Renal cortex interstitium (tissue), 11 donors: ENCODE measurements around the gene SOX13. TPM values are rescaled to one million over a fixed set of nuclear protein-coding genes. Genes with fewer than 3 reads are reported as not detected.
A peak's percentile ranks its signal among the peaks of the same experiment; 100 is the strongest.

Experiments used
- DNase-seq, 11 donors: peaks; one replicate each; pipeline ENCODE4 v3.0.0-alpha.2; 2013; ENCODE audit warnings: low read depth in 9 of 11, low spot score in 4 of 11; ENCODE audit errors: extremely low read depth in 1 of 11
- polyA plus RNA-seq, 3 donors: library from polyadenylated mRNA; unstranded; fragments of 120-200 nt; gene quantifications; one replicate each; pipeline ENCODE4 v1.2.1, GENCODE V29; 2013; ENCODE audit not compliant: insufficient read length in 3 of 3

Gene SOX13
- polyA plus RNA-seq, 3 donors = 40.8 to 57.4 (median 53.9) TPM

DNA sequence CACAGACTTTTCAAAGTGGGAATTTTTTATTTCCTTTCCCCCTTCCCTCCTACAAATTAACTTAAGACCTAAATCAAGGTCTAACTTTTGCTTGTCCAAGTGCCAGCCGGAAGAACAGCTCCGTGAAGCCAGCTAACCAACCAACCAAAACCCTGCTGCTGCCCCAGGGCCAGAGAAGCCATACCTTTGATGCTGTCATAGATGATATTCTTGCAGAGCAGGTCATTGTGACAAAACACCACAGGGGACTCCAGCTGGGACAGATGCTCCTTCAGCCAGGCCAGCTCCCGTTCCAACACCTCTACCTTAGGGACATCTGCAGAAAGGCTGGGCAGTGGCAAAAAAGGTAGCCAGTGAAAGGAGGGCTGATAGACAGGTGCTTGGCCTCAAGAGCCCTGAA lies 68.2 kb downstream of the SOX13 start:
- DNase-seq = no peak

DNA sequence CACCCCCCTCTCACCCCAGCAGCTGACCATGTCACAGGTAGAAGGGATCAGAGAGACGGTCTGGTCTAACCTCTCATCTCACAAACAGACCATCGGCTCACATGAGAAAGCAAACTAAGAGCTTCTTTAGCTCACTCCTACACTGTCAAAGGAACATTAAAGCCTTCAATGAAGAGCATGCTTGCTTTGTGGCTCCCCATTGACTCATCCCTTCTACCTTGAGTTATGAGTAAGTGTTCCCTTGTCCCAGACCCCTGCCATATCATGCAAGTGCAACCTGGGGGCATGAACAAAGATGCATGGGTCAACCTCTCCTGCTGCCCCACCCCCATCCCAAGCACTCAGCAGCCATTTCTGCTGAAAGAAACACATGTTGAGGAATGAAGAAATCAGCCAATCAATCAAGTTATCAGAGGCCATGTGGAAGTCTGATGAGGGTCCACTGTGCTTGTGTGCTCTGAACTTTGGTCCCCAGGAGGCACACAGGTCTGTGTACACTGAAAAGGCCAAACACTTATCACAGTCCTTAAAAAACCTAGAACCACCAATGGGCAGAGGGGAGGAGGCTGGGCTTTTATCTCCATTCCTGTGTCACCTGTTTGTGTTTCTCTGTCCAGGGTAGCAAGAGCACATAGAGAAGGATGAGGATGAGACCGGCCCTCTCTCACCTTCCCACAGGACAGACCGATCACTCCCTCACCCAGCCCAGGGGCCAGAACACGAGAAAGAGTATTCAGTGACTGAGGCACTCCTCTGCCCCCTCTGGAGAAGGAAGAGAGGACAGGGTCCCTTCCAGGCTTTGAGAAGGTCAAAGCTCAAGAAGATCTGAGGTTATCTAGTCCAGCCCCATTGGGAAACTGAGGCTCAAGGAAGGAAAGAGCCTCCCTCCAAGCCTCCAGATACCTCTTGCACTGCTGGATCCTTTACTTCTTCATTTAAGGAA lies 69.4 kb downstream of the SOX13 start:
- DNase-seq = no peak

DNA sequence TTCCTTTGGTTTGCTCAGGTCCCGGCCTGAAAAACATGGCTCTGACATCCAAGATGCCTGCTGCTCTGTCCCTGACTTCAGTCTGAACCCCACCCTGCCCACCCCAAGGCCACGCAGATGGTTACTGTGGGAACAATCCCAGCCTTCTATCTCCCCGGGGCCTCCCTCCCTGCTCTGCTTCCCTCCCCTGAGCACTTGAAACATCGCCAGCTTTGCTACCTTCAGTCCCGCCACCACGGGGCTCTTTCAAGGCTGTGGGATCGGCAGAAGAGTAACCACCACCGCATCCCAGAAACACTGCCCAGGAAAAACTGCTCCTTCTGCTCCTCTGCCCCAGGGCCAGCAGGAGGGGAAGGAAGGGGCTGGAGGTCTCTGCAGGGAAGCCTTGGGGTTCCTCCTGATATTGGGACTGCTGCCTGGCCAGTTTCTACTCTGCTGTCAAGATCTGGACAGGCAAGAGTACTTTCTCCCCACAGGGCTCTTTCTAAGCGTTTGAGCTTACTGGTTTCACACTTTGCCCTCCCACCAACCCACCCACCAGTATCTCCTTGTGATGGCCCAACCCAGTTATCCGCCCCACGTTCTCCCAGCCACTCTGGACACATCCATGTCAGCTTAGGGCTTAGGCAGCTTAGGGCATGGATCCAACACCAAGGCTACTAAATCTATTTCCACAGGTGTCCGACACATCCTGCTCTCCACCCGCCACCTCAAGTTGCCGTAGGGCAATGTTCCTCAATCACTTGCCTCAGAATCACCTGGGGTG lies 70.5 kb downstream of the SOX13 start:
- no peak for DNase-seq

DNA sequence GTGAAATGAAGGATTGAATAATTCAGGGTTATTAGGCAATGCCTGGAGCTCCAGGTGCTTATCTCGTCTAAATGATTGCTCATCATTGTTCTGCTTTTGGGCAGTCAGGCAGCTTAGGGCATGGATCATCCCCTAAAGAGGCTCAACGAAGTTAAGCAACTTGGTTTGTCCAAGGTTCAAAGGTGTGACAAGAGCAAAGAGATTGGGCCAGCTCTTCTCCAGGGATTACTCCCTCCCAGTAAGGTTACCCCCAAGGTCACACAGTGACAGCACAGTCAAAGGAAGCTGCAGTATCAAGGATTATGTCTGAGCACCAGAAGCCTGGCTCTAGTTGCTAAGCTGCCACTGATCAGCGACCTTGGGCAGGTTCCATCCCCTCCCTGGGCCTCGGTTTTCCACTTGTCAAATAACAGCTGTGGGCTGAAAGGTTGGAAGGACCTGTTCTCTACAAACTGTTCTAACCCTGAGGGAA lies 72.2 kb downstream of the SOX13 start:
- DNase-seq = no peak

DNA sequence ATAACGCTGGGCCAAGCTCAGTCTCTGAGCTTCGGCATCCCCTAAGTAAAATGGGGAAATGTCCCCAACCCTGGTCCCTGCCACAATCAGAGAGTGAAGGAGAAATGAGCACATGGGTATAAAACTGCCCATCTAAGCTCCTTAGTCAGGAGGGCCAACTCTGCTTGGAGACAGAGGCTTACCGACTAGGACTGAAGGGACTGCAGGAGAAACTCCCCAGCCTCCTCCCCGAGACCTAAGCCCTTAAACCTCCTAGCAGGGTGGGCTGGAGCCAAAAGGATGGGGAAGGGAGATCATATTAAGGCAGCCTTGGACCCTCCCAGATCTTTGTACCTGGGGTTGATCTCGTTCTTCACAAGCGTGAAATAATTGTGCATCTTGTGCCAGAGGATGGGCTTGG lies 73.4 kb downstream of the SOX13 start:
- no peak for DNase-seq

DNA sequence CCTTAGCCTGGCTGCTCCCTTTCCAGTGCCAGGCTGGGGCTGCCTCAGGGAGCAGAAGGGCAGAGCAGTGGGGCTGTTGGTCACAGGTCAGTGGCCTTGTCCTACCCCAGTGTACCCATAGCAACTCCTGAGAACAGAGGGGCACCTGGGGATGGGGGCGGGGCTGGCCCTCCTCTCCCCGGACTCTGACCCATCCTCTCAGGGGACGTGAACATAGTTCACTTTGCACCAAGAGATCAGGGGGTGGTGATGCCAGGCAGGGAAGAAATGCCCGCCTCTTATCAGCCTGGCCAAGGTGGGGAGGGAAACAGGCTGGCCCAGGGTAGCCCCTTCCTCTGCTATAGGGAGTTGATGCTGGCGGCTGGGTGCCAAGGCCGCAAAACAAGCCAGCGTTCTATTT lies 74.0 kb downstream of the SOX13 start:
- DNase-seq = no peak

DNA sequence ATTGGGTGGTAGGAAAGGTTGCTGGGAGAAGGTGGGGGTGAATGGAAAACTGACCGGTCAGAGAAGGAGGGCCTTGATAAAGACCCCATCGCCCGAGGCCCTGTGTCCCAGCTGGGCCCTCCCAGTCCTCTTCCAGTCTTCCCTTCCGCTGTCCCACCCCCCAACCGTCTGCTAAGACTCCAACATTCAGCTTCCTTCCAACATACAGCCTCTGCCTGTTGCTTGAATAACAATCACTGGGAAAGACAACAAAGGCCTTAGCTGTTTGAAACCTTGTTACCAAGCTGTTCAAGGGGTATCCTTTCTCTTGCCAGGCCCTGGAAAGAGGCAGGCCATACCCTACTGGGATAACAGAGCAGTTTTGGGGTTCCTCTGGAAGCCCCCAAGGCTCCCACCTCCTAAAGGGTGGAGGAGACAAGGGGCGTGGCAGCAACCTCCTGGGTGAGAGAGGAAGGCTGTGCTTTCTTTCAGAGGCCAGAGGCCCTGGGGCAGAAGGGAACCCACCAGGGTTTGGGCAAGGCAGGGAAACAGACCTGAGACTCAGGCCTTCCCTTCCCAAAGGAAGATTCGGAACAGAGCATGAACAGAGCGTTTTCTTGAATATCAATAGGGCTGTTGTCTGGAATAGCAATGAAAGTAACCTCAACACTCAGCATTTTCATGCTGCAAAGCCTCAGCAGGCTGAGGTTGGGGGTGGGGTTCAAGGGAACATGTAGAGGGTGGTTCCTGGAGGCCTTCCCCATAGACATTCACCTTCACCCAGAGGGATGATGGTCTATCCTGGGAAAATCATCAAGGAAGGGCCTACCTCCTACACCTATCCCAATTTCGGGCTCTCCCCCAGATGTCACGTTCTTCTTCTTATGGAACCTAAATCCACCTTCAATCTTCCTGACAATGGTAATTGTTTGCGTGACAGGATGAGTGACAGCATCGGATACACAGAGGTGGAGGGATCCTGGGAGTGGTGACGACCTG lies 74.8 kb downstream of the SOX13 start:
- no peak for DNase-seq

DNA sequence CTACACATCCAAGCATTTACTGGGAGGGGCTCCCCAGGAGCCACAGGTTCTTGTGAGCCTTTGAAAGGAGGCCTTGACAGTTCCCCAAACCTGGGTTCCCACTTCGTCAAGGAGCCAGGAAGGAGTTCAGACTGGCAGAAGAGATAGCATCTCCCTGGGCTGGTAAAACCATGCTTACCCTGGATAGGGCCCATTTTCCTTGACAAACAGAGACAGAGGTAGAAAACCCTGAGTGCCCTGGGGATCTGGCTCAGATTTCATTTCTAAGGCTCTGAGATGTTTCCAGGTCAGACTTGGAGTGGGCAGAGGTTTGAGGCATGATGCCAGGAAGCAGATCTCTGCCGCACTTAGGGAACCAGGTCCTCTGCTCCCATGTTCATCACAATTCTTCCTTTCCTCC lies 76.2 kb downstream of the SOX13 start:
- no peak for DNase-seq

DNA sequence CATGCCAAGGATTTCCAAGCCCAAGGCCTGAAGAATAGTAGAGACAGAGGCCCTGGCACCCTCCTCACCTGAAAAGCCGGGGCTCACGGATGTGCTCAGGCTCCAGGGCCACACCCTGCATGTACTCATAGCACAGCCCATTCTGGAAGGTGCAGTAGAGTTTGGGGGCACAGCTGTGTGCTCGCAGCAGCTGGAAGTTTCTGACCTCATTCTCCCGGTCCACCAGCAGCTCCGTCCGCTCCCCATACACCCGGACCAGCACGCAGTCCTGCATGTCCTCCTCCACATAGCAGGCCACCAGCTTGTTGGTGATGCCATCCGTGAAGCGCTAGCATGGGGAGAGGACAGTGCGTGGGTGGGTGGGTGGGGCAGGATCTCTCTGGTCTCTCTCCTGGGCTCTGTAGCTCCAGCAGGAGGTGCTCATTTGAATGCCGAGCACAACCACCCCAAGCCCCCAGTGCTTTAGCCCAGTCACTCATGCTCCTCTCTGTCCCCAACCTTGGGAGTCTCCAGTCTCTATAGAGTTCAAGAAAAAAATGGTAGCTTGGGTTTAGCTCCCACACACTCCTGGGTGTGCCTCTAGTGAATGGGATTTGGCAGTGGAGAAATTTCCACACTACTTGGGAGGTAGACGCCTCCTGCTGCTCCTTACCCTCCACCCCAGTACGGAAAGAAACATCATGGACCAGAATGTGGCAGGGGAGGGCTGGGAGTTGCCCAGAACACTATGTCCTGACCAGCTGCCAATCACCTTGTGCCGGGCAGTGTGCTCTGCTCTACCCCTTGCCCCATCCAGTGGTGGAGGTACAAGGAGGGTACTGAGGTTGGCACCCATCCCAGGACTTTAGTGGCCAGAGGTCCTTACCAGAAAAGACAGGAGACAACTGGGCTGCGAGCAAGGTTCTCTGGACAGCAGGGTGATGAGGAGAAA lies 77.0 kb downstream of the SOX13 start:
- no peak for DNase-seq

DNA sequence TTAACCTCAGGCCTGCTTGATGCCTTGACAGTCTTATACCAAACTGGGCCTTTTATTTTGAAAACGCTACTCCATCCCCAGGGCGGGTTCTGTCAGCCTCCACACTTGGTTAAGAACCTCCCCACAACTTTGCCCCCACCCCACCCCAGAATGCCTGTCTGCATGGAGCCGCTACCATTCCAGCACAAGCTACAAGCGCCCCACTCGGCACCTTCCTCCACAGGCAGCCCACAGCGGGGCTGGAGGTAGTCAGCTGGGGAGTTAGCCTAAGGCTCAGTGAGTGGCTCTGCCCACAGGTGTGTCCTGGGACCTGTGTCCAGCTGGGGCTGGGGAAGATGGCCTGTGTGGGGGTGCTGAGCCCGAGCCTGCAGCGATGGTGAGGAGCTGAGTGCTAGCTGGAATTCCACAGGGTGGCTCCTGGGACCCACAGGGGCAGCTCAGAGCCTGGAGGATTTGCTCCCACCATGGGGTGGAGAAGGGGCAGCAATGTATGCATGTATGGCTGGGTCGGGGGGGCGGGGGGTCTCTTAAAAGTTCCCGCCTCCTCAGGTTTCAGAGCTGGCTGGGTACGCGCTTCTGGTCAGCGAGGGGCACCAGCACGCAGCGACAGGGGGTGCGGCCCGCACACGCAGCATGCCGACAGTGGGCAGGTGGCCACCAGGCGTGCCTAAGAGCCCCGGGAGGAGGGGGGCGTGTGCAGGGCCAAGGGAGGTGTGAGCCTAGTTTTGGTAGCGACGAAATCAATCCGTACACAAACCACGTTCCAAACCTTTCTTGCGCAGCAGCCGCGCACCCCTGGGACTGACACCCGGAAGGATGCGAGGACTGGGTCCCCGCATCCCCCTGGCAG lies 78.0 kb downstream of the SOX13 start:
- DNase-seq = no peak

DNA sequence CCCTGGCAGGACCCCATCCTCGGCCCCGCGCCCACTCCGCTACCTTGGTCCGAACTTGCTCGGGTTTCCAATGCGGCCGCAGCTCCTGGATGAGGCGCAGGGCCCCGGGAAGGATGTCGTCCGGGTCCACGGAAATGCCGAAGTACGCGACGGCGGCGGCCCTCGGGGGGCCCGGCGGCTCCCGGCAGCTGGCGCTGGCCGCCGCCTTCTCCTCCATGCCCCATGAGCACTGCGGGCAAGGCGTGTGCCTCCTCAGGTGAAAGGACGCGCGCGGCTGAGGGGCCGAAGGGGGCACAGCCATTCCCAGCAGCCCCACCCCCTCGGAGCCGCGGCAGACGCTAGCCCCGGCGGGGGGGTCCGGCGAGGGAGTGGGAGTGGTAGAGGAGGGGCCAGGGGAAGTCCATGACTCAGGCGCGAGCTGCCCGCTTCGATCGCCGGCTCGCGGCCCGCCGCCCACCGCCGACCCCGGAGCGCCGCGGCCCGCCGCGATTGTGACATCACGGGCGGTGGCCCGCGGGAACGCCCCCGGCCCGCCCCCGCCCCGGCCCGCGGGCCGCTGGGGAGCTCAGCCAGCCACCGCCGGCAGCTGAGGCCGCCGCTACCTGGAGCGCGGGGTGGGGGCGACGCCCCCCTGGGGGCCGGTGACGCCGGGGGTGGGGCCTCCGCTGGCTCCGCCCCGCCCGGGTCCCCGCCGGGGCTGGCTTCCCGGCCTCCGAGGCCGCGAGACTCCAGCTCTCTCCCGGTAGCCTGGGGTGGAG lies 78.8 kb downstream of the SOX13 start, which contains the start of gene ETNK2:
Gene ETNK2 (minus strand): TSS at position 493 of the 758 bp plus-strand sequence. CDS start 192 bp downstream, at position 301.
- DNase-seq = peak in 3 of 11 donors; percentile 41 to 60 (median 49)

DNA sequence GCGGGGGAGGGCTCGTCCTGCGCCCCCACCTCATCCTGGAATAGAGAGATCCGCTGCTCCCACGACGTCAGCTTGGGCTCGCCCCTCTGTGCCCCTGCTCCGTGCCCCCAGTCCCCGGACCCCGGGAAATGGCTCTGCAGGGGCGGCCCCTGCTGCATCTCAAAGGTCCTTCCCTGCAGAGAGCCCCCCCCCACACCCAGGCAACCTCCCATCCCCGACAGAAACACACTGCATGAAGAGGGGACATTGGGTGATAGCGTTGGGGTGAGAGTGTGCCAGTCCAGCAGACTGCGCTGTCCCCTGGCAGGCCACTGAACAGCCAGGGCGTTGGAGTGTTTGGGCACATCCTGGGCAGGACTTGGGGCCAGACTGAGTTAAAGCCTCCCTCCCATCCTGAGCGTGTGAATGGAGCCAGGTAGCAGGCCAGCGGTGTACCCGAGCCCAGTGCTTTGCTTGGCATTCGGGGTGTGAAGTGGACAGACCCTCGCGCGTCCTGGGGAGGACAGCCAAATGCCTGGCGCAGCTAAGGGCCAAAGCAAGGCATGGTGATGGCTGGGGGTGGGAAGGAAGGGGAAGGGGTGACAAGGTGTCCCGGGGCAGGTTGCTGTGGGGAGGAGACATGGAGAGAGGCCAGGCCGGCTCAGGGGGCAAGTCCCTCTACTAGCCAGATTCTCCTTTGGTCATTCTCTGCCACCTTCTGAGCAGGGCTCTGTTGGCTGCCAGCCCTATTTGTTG lies 79.6 kb downstream of the SOX13 start:
- no peak for DNase-seq

DNA sequence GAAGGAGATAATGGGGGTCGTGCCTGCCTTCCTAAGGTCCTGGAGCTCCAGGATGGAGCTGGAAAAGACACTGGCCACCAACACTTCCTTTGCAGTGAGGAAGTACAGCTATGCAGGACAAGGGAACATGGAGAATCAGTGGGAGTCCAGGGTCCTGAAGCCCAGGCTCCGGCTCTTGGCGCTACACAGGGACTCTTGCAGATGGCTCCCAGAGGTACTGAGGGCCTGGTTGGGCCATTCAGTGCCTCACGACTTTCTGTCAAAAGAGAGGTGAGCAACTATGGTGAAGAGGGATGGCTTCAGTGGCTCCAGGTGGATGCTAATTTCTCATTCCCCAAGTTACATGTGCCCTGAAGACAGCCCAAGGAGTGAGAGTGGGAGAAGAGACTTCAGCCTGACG lies 80.8 kb downstream of the SOX13 start:
- DNase-seq = no peak

DNA sequence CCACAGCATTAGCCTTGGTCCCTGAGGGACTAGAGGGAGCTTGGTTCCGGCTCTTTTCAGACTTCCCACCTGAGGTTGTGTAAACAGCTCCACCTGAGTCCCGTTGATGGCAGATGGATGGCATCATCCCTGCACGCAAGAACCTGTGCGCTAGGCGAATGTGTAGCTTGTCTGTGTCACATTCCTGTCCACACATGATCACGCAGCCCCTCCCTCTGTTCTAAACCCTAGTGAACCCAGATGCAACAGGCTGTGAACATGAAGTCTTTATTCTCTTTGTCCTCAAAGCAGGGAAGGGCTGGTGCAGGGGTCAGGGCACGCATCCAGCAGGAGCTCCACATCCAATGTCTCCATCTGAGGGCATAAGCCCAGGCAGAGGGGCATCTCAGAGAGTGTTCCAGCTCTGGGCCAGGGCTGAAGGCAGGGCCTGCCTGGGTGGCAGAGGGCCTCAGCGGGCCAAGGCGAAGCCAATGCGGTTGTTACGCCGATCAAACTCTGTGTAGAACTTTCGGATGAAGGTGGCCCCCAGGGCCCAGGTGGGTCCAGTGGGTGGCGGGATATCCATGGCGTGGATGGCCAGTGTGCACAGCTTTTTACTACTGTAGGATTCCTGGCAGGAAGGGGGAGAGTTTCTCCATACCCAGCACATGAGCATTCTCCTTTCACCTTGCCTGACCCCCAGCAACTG lies 81.8 kb downstream of the SOX13 start:
- DNase-seq = no peak

DNA sequence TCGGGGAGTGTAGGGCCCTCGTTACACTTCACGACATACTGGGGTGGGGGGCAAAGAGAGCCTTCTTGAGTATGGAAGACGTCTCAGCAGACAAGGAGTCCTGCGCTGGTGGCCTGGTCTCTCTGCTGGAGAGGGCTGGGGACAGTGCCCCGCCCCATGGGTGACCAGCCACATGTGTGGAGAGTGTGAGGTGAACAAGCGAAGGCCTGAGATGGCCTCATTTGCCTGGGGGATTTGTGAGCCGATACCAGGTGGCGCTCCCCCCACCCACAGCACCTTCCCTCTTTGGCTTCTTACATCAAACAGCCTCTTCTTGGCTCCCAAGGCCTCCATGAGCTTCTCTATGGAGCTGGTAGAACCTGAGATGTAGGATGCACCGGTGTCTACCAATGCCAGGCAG lies 83.0 kb downstream of the SOX13 start:
- no peak for DNase-seq
